Trophoblast cell (in vitro differentiated cells and primary cell): Measurements from ENCODE around the gene CAPN15.
"Not testable (repeated sequence)": the region's sequence is repeated elsewhere in the genome, so short reads cannot be mapped to it uniquely, and the experiment has no call there.

Experiments
- DNase-seq, 2 donors: peaks; one replicate each; pipeline ENCODE4 v3.0.0-alpha.2; 2016
- H2AFZ ChIP-seq: 2 replicates; pipeline ENCODE4 v1.6.1; 2013; ENCODE audit warnings: low read length, moderate library complexity, mild to moderate bottlenecking; ENCODE audit not compliant: insufficient read depth, poor library complexity
- H2AK5ac ChIP-seq: 2 replicates; pipeline ENCODE4 v1.6.1; 2013; ENCODE audit warnings: mild to moderate bottlenecking, low read length
- H2BK120ac ChIP-seq: 2 replicates; pipeline ENCODE4 v1.6.1; 2013; ENCODE audit warnings: low read length, mild to moderate bottlenecking, moderate library complexity; ENCODE audit not compliant: insufficient read depth, poor library complexity
- H2BK12ac ChIP-seq: 2 replicates; pipeline ENCODE4 v1.6.1; 2013; ENCODE audit warnings: mild to moderate bottlenecking, low read length, moderate library complexity
- H2BK5ac ChIP-seq: 2 replicates; pipeline ENCODE4 v1.6.1; 2013; ENCODE audit warnings: low read length, low read depth, moderate library complexity, mild to moderate bottlenecking; ENCODE audit not compliant: poor library complexity
- H3K14ac ChIP-seq: 2 replicates; pipeline ENCODE4 v1.6.1; 2013; ENCODE audit warnings: mild to moderate bottlenecking, low read length
- H3K18ac ChIP-seq: 2 replicates; pipeline ENCODE4 v1.6.1; 2013; ENCODE audit warnings: mild to moderate bottlenecking, low read length
- H3K23ac ChIP-seq: 2 replicates; pipeline ENCODE4 v1.6.1; 2013; ENCODE audit warnings: low read length
- H3K27ac ChIP-seq: 2 replicates; pipeline ENCODE4 v1.5.1; 2013; ENCODE audit warnings: low read depth, mild to moderate bottlenecking, inconsistent platforms, low read length, moderate library complexity
- H3K27me3 ChIP-seq: 2 replicates; pipeline ENCODE4 v1.6.1; 2013; ENCODE audit warnings: inconsistent platforms, mild to moderate bottlenecking, low read length, moderate library complexity; ENCODE audit not compliant: insufficient read depth
- H3K36me3 ChIP-seq, 2 experiments: 1 replicate in 1 of 2; 2 replicates in 1 of 2; pipeline ENCODE4 v1.6.1; 2013; ENCODE audit warnings: low read length in 2 of 2, mild to moderate bottlenecking in 2 of 2, moderate library complexity in 1 of 2; ENCODE audit not compliant: insufficient read depth in 2 of 2, control insufficient read depth in 1 of 2
- H3K4ac ChIP-seq: 2 replicates; pipeline ENCODE4 v1.6.1; 2013; ENCODE audit warnings: low read depth, mild to moderate bottlenecking, low read length, moderate library complexity
- H3K4me1 ChIP-seq, 2 experiments: 1 replicate in 1 of 2; 2 replicates in 1 of 2; pipeline ENCODE4 v1.6.1; 2013; ENCODE audit warnings: low read length in 2 of 2, mild to moderate bottlenecking in 2 of 2, moderate library complexity in 1 of 2; ENCODE audit not compliant: insufficient read depth in 2 of 2, control insufficient read depth in 1 of 2
- H3K4me2 ChIP-seq: 2 replicates; pipeline ENCODE4 v1.6.1; 2013; ENCODE audit warnings: inconsistent platforms, mild to moderate bottlenecking, low read length, moderate library complexity
- H3K4me3 ChIP-seq: 2 replicates; pipeline ENCODE4 v1.5.1; 2013; ENCODE audit warnings: mild to moderate bottlenecking, low read depth, low read length, inconsistent platforms
- H3K79me1 ChIP-seq: one replicate; pipeline ENCODE4 v1.6.1; 2013; ENCODE audit warnings: low read length
- H3K79me2 ChIP-seq: 2 replicates; pipeline ENCODE4 v1.6.1; 2013; ENCODE audit warnings: low read length, mild to moderate bottlenecking; ENCODE audit not compliant: control insufficient read depth, insufficient read depth, poor library complexity
- H3K9ac ChIP-seq: 2 replicates; pipeline ENCODE4 v1.6.1; 2013; ENCODE audit warnings: mild to moderate bottlenecking, low read length
- H3K9me3 ChIP-seq: 2 replicates; pipeline ENCODE4 v1.6.1; 2013; ENCODE audit warnings: low read depth, mild to moderate bottlenecking, control low read depth, inconsistent platforms, low read length; ENCODE audit not compliant: insufficient read depth
- H4K12ac ChIP-seq: 2 replicates; pipeline ENCODE4 v1.6.1; 2013; ENCODE audit warnings: low read depth, mild to moderate bottlenecking, low read length, moderate library complexity
- H4K8ac ChIP-seq: 2 replicates; pipeline ENCODE4 v1.6.1; 2013; ENCODE audit warnings: low read depth, mild to moderate bottlenecking, low read length, moderate library complexity
- H4K91ac ChIP-seq: one replicate; pipeline ENCODE4 v1.6.1; 2013; ENCODE audit warnings: low read depth, mild to moderate bottlenecking, low read length, moderate library complexity
- WGBS: extraction: QIAGEN DNeasy Blood & Tissue Kit; methylation state at CpG from one replicate; pipeline ENCODE4 v1.1.7; 2013; ENCODE audit warnings: missing lambda C conversion rate; ENCODE audit not compliant: insufficient read length, insufficient coverage; ENCODE audit errors: extremely low coverage; 5-methylcytosine and 5-hydroxymethylcytosine counted together

The CAPN15 gene

GRCh38 chr16:494676-495075 lies 32.8 kb upstream of the CAPN15 start:
- not testable (repeated sequence) for H3K9me3 ChIP-seq, H4K8ac ChIP-seq, H2AFZ ChIP-seq, H3K79me2 ChIP-seq, H2BK120ac ChIP-seq, DNase-seq, H3K27me3 ChIP-seq, H3K14ac ChIP-seq, H2BK5ac ChIP-seq, H4K12ac ChIP-seq, H3K4me2 ChIP-seq, H3K27ac ChIP-seq, H2BK12ac ChIP-seq, H3K23ac ChIP-seq, H3K4me1 ChIP-seq, H3K4me3 ChIP-seq, H3K9ac ChIP-seq, H3K18ac ChIP-seq, H4K91ac ChIP-seq, H2AK5ac ChIP-seq, H3K4ac ChIP-seq, H3K79me1 ChIP-seq
- peaks cover 12 to 19% of the 10 kb centered on the region in 2 experiments for H3K36me3 ChIP-seq
- WGBS, result no CpG with 5 or more reads among the region's 15 CpGs

DNA sequence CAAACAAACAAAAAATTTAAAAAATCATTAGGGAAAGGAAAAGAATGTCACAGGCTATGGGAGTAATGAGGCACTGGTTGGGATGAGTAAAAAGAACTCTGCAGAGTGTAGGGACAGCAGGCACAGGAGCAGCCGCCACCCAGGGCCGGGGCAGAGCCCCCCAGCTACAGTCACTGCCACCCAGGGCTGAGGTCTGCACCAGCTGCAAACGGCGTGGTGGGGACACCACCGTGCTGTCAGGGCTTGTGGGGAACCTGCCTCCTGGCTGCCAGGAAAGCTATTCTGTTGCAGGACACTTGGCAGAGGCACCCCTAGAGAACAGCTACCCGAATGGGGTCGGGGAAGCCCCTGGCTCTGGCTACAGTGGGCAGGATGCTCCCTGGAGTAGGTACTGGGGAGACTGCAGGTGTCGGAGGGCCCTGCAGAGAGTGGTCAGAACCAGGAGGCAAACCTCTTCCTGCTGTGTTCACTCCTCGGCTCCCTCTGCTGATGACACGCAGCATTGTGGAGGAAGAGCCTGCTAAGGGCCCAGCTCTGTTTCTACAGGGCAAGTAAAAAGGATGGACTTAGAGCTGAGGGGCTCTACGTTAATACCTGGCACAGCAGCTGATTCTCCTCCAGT lies 32.3 kb upstream of the CAPN15 start:
- H3K9ac ChIP-seq, result no peak overlapping the region
- no peak overlapping the region for H2BK120ac ChIP-seq
- WGBS, result no CpG with 5 or more reads among the region's 11 CpGs
- H3K27ac ChIP-seq, result no peak overlapping the region
- H3K23ac ChIP-seq, result no peak overlapping the region
- no peaks in the 10 kb centered on the region for H3K27me3 ChIP-seq
- H4K12ac ChIP-seq, result no peak overlapping the region
- H3K79me2 ChIP-seq, result no peaks in the 10 kb centered on the region
- peak; percentile 30 to 59 for DNase-seq
- peaks cover 0 to 4% of the 10 kb centered on the region in 2 experiments for H3K4me1 ChIP-seq
- peaks cover 12 to 15% of the 10 kb centered on the region in 2 experiments for H3K36me3 ChIP-seq
- H4K8ac ChIP-seq, result no peak overlapping the region
- no peak overlapping the region for H2AK5ac ChIP-seq
- H4K91ac ChIP-seq, result no peak overlapping the region
- no peak overlapping the region for H3K18ac ChIP-seq
- no peaks in the 10 kb centered on the region for H3K9me3 ChIP-seq
- H3K14ac ChIP-seq, result no peak overlapping the region
- H2BK5ac ChIP-seq, result no peak overlapping the region
- no peak overlapping the region for H3K4ac ChIP-seq
- H2BK12ac ChIP-seq, result no peak overlapping the region
- H3K4me3 ChIP-seq, result no peak overlapping the region
- H3K79me1 ChIP-seq, result no peaks in the 10 kb centered on the region
- H2AFZ ChIP-seq, result no peak overlapping the region
- H3K4me2 ChIP-seq, result no peak overlapping the region

- no peaks in the 10 kb centered on the region for H3K9me3 ChIP-seq
- no peak overlapping the region for H2AK5ac ChIP-seq
- no peak overlapping the region for H3K27ac ChIP-seq
- H3K79me1 ChIP-seq, result no peaks in the 10 kb centered on the region
- H4K91ac ChIP-seq, result no peak overlapping the region
- H3K79me2 ChIP-seq, result no peaks in the 10 kb centered on the region
- H3K9ac ChIP-seq, result no peak overlapping the region
- no peak overlapping the region for H3K18ac ChIP-seq
- no peak overlapping the region for H3K4me2 ChIP-seq
- H2BK5ac ChIP-seq, result no peak overlapping the region
- no peak overlapping the region for H4K12ac ChIP-seq
- H2BK12ac ChIP-seq, result no peak overlapping the region
- H3K4me1 ChIP-seq, result peaks cover 0 to 5% of the 10 kb centered on the region in 2 experiments
- H3K27me3 ChIP-seq, result no peaks in the 10 kb centered on the region
- no peak overlapping the region for H3K4me3 ChIP-seq
- no peak for DNase-seq
- no peak overlapping the region for H3K23ac ChIP-seq
- H2AFZ ChIP-seq, result no peak overlapping the region
- H2BK120ac ChIP-seq, result no peak overlapping the region
- WGBS, result no CpG with 5 or more reads among the region's 21 CpGs
- no peak overlapping the region for H3K4ac ChIP-seq
- no peak overlapping the region for H4K8ac ChIP-seq
- peaks cover 8 to 9% of the 10 kb centered on the region in 2 experiments for H3K36me3 ChIP-seq
- H3K14ac ChIP-seq, result no peak overlapping the region
Measured at GRCh38 chr16:496097-496886, 31.2 kb upstream of the CAPN15 start.

DNA sequence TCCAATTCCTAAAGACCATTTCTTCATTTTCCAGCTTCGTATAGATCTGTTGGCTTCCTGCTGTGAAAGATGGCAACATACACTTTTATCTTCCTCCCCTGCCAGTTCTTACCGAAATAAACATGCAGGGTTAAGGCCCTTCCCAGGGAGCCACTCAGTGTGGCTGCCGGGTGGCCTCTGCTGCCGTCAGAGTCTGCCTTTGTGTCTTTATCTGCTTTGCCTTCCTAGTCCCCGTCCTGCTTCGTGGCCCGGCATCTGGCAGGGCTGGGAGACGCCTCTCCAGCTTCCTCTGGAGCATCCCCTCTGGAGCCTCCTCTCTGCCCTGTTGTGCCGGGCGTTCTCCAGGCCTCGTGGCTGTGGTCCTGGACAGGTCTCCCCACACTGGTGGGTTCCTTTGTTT lies 30.3 kb upstream of the CAPN15 start:
- Histone ChIP-seq H4K12ac (no peak overlapping the region), H4K8ac (no peak overlapping the region), H3K27ac (no peak overlapping the region), H3K79me2 (no peaks in the 10 kb centered on the region), H3K4me1 (peaks cover 0 to 5% of the 10 kb centered on the region in 2 experiments), H3K79me1 (no peaks in the 10 kb centered on the region), H3K27me3 (no peaks in the 10 kb centered on the region), H3K9ac (no peak overlapping the region), H3K9me3 (no peaks in the 10 kb centered on the region), H3K4me2 (no peak overlapping the region), H3K4ac (no peak overlapping the region), H2BK12ac (no peak overlapping the region), H2BK5ac (no peak overlapping the region), H2AFZ (no peak overlapping the region), H2AK5ac (no peak overlapping the region), H2BK120ac (no peak overlapping the region), H3K18ac (no peak overlapping the region), H3K14ac (no peak overlapping the region), H4K91ac (no peak overlapping the region), H3K23ac (no peak overlapping the region), H3K4me3 (no peak overlapping the region), H3K36me3 (peaks cover 2 to 8% of the 10 kb centered on the region in 2 experiments)
- WGBS, result no CpG with 5 or more reads among the region's 11 CpGs
- no peak for DNase-seq
